ENCODE data around the gene HDAC4.
A peak's percentile ranks its signal among the peaks of the same experiment; 100 is the strongest.

Gene HDAC4

GRCh38 chr2:239362507-239362906 is 38.3 kb downstream of the HDAC4 start:
- Histone ChIP-seq H3K9me3 (ENCODE audit: control insufficient read depth, insufficient read depth, low read depth, low read length) (no peaks in the 10 kb centered on the region), H3K4me3 (ENCODE audit: low read depth, low read length) (no peak overlapping the region), H3K4me1 (ENCODE audit: control insufficient read depth, insufficient read depth, low read length) (peaks cover 5% of the 10 kb centered on the region; the same call in 1 of the 2 replicates), H3K36me3 (ENCODE audit: control insufficient read depth in 2 of 2, insufficient read depth in 1 of 2, low read length in 2 of 2) (no peaks in the 10 kb centered on the region; a peak in 1 of 3 replicates), H3K27ac (ENCODE audit: extremely low read depth, low read depth, low read length) (no peak overlapping the region)
- ChIA-PET POLR2A (interaction anchor here (1.1 kb wide), 1 partner anchor 39 kb away, joined by 3 read pairs; no protein-coding TSS in a partner anchor), CTCF (interaction anchor here (1.1 kb wide), 1 partner anchor 35 kb away, joined by 3 read pairs; no protein-coding TSS in a partner anchor)
- TF ChIP-seq ZFP37 (tag by site-specific recombination; IDR thresholded peaks at IDR 0.05) (no peak), ZNF2 (tag by site-specific recombination; IDR thresholded peaks at IDR 0.05) (no peak), ZNF266 (tag by site-specific recombination; IDR thresholded peaks at IDR 0.05; ENCODE audit: low read depth) (no peak), ZNF707 (tag by site-specific recombination; IDR thresholded peaks at IDR 0.05) (no peak), KLF9 (tag by site-specific recombination; IDR thresholded peaks at IDR 0.05; ENCODE audit: low read depth) (no peak), ZNF558 (tag by site-specific recombination; IDR thresholded peaks at IDR 0.05) (no peak), ZNF785 (tag by site-specific recombination; IDR thresholded peaks at IDR 0.05) (no peak), ZBTB6 (tag by site-specific recombination; IDR thresholded peaks at IDR 0.05) (no peak), GLIS2 (tag by site-specific recombination; IDR thresholded peaks at IDR 0.05) (no peak), ZSCAN16 (tag by site-specific recombination; IDR thresholded peaks at IDR 0.05) (no peak), ZNF677 (tag by site-specific recombination; IDR thresholded peaks at IDR 0.05) (no peak), PRDM10 (tag by site-specific recombination; IDR thresholded peaks at IDR 0.05) (no peak), ZNF837 (tag by site-specific recombination; IDR thresholded peaks at IDR 0.05) (no peak), ZSCAN30 (tag by site-specific recombination; IDR thresholded peaks at IDR 0.05) (no peak)

- no peaks in the 10 kb centered on the region for H3K9me3 ChIP-seq (ENCODE audit: control insufficient read depth, insufficient read depth, low read depth, low read length)
- H3K27ac ChIP-seq (ENCODE audit: extremely low read depth, low read depth, low read length), result no peak overlapping the region
- TF ChIP-seq ZNF184 (tag by site-specific recombination; IDR thresholded peaks at IDR 0.05), result no peak
- ChIA-PET CTCF (interaction anchor here (0.7 to 1.1 kb wide), 2 partner anchors 36 to 63 kb away, joined by 3 read pairs; no protein-coding TSS in a partner anchor), POLR2A (no interaction called here)
- H3K4me3 ChIP-seq (ENCODE audit: low read depth, low read length), result no peak overlapping the region
- H3K36me3 ChIP-seq (ENCODE audit: control insufficient read depth in 2 of 2, insufficient read depth in 1 of 2, low read length in 2 of 2), result no peaks in the 10 kb centered on the region; a peak in 1 of 3 replicates
- peaks cover 5% of the 10 kb centered on the region; the same call in 1 of the 2 replicates for H3K4me1 ChIP-seq (ENCODE audit: control insufficient read depth, insufficient read depth, low read length)
These were observed 39.5 kb downstream of the HDAC4 start for GRCh38 chr2:239361311-239361642.

- H3K9me3 ChIP-seq (ENCODE audit: control insufficient read depth, insufficient read depth, low read depth, low read length), result no peaks in the 10 kb centered on the region
- no peak overlapping the region for H3K27ac ChIP-seq (ENCODE audit: extremely low read depth, low read depth, low read length)
- ChIA-PET POLR2A (no interaction called here), CTCF (interaction anchor here (0.6 to 0.7 kb wide), 2 partner anchors 9 to 63 kb away, joined by 3 to 4 read pairs; no protein-coding TSS in a partner anchor)
- peaks cover 5% of the 10 kb centered on the region; the same call in 1 of the 2 replicates for H3K4me1 ChIP-seq (ENCODE audit: control insufficient read depth, insufficient read depth, low read length)
- TF ChIP-seq ZNF704 (tag by site-specific recombination; IDR thresholded peaks at IDR 0.05), result no peak
- TF ChIP-seq ZNF133 (tag by site-specific recombination; IDR thresholded peaks at IDR 0.05), result no peak
- 0 out of 2 replicates have a peak, but pooled peaks have one; percentile 17 for TF ChIP-seq ZIC2 (tag by site-specific recombination; IDR thresholded peaks at IDR 0.05)
- TF ChIP-seq KLF16 (tag by site-specific recombination; IDR thresholded peaks at IDR 0.05), result no peak
- no peaks in the 10 kb centered on the region; a peak in 1 of 3 replicates for H3K36me3 ChIP-seq (ENCODE audit: control insufficient read depth in 2 of 2, insufficient read depth in 1 of 2, low read length in 2 of 2)
- no peak overlapping the region for H3K4me3 ChIP-seq (ENCODE audit: low read depth, low read length)
These were observed 40.2 kb downstream of the HDAC4 start for GRCh38 chr2:239360421-239361310.
